Measurements from ENCODE around the gene EDIL3. TPM values are rescaled to one million over a fixed set of nuclear protein-coding genes. Genes with fewer than 3 reads are reported as not detected.

EDIL3 gene
- total and polyA plus RNA-seq, 9 of the 15 experiments (the other 6 are each of a cell fraction or from before 2014, with no cell fraction given) = 0.09 TPM; not detected in 8

DNA sequence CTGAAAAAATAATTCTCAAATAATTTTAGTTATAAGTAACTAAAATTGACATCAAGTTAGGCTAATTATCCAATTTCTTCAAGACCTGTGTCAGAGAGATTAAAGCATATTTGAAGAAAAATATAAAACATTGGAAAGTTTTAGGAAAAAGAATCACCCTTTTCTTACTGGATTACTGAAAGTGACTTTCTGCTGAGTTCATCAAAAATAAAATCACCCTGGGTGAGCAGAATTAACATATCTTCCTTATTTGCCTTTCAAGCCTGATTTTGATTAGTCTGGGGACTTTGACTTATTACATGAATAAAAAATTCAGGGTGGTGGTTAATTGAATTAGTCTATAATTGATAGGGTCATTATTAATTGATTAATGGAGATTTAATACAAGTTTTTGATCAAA, 411.8 kb downstream of the EDIL3 start:
- CTCF ChIA-PET (ENCODE audit: low intra/inter-chr PET ratio) = no interaction called here
- TF ChIP-seq, protein P1, sequence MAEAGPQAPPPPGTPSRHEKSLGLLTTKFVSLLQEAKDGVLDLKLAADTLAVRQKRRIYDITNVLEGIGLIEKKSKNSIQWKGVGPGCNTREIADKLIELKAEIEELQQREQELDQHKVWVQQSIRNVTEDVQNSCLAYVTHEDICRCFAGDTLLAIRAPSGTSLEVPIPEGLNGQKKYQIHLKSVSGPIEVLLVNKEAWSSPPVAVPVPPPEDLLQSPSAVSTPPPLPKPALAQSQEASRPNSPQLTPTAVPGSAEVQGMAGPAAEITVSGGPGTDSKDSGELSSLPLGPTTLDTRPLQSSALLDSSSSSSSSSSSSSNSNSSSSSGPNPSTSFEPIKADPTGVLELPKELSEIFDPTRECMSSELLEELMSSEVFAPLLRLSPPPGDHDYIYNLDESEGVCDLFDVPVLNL (CRISPR knock-in tag; IDR thresholded peaks at IDR 0.05; ENCODE audit: low read depth) = no peak
- TF ChIP-seq ZNF696 (CRISPR knock-in tag; conservative IDR thresholded peaks at IDR 0.05) (no peak), BRD9 (IDR thresholded peaks at IDR 0.05; ENCODE audit: low read depth, partially characterized antibody) (no peak), ARID2 (IDR thresholded peaks at IDR 0.05) (no peak), ZNF165 (CRISPR knock-in tag; IDR thresholded peaks at IDR 0.05; ENCODE audit: borderline replicate concordance) (no peak), ZNF316 (IDR thresholded peaks at IDR 0.05) (peak; percentile 7; the same call in 1 of the 2 replicates)
- TF ChIP-seq, protein P2, sequence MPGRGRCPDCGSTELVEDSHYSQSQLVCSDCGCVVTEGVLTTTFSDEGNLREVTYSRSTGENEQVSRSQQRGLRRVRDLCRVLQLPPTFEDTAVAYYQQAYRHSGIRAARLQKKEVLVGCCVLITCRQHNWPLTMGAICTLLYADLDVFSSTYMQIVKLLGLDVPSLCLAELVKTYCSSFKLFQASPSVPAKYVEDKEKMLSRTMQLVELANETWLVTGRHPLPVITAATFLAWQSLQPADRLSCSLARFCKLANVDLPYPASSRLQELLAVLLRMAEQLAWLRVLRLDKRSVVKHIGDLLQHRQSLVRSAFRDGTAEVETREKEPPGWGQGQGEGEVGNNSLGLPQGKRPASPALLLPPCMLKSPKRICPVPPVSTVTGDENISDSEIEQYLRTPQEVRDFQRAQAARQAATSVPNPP (IDR thresholded peaks at IDR 0.05; ENCODE audit: borderline replicate concordance, insufficient read depth, insufficient read length) = no peak
- TF ChIP-seq, protein P3, sequence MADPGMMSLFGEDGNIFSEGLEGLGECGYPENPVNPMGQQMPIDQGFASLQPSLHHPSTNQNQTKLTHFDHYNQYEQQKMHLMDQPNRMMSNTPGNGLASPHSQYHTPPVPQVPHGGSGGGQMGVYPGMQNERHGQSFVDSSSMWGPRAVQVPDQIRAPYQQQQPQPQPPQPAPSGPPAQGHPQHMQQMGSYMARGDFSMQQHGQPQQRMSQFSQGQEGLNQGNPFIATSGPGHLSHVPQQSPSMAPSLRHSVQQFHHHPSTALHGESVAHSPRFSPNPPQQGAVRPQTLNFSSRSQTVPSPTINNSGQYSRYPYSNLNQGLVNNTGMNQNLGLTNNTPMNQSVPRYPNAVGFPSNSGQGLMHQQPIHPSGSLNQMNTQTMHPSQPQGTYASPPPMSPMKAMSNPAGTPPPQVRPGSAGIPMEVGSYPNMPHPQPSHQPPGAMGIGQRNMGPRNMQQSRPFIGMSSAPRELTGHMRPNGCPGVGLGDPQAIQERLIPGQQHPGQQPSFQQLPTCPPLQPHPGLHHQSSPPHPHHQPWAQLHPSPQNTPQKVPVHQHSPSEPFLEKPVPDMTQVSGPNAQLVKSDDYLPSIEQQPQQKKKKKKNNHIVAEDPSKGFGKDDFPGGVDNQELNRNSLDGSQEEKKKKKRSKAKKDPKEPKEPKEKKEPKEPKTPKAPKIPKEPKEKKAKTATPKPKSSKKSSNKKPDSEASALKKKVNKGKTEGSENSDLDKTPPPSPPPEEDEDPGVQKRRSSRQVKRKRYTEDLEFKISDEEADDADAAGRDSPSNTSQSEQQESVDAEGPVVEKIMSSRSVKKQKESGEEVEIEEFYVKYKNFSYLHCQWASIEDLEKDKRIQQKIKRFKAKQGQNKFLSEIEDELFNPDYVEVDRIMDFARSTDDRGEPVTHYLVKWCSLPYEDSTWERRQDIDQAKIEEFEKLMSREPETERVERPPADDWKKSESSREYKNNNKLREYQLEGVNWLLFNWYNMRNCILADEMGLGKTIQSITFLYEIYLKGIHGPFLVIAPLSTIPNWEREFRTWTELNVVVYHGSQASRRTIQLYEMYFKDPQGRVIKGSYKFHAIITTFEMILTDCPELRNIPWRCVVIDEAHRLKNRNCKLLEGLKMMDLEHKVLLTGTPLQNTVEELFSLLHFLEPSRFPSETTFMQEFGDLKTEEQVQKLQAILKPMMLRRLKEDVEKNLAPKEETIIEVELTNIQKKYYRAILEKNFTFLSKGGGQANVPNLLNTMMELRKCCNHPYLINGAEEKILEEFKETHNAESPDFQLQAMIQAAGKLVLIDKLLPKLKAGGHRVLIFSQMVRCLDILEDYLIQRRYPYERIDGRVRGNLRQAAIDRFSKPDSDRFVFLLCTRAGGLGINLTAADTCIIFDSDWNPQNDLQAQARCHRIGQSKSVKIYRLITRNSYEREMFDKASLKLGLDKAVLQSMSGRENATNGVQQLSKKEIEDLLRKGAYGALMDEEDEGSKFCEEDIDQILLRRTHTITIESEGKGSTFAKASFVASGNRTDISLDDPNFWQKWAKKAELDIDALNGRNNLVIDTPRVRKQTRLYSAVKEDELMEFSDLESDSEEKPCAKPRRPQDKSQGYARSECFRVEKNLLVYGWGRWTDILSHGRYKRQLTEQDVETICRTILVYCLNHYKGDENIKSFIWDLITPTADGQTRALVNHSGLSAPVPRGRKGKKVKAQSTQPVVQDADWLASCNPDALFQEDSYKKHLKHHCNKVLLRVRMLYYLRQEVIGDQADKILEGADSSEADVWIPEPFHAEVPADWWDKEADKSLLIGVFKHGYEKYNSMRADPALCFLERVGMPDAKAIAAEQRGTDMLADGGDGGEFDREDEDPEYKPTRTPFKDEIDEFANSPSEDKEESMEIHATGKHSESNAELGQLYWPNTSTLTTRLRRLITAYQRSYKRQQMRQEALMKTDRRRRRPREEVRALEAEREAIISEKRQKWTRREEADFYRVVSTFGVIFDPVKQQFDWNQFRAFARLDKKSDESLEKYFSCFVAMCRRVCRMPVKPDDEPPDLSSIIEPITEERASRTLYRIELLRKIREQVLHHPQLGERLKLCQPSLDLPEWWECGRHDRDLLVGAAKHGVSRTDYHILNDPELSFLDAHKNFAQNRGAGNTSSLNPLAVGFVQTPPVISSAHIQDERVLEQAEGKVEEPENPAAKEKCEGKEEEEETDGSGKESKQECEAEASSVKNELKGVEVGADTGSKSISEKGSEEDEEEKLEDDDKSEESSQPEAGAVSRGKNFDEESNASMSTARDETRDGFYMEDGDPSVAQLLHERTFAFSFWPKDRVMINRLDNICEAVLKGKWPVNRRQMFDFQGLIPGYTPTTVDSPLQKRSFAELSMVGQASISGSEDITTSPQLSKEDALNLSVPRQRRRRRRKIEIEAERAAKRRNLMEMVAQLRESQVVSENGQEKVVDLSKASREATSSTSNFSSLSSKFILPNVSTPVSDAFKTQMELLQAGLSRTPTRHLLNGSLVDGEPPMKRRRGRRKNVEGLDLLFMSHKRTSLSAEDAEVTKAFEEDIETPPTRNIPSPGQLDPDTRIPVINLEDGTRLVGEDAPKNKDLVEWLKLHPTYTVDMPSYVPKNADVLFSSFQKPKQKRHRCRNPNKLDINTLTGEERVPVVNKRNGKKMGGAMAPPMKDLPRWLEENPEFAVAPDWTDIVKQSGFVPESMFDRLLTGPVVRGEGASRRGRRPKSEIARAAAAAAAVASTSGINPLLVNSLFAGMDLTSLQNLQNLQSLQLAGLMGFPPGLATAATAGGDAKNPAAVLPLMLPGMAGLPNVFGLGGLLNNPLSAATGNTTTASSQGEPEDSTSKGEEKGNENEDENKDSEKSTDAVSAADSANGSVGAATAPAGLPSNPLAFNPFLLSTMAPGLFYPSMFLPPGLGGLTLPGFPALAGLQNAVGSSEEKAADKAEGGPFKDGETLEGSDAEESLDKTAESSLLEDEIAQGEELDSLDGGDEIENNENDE (IDR thresholded peaks at IDR 0.05; ENCODE audit: low read depth, low read length) = no peak

More for the DNA sequence above, 411.8 kb downstream of the EDIL3 start:
- intact Hi-C loops (cut with micrococcal nuclease) (no loop called here), in situ Hi-C loops (cut with MboI) (no loop called here)
- no TSS peak for BruUV-seq (replicated peaks)
- Histone ChIP-seq H3K9me1 (ENCODE audit: control insufficient read depth, insufficient read depth, low read length) (no peaks in the 10 kb centered on the region), H3K27me3 (ENCODE audit: control insufficient read depth in 2 of 2, insufficient read depth in 2 of 2, low read length in 2 of 2) (no peaks in the 10 kb centered on the region), H3K4me1 (replicated peaks in 1 of 2; ENCODE audit: control insufficient read depth in 2 of 2, insufficient read depth in 2 of 2, low read length in 2 of 2) (no peaks in the 10 kb centered on the region), H3K27ac (ENCODE audit: extremely low read depth, low read depth, low read length) (no peak overlapping the region), H3K4me3 (no peak overlapping the region), H2AFZ (ENCODE audit: low read depth, low read length) (no peak overlapping the region), H4K20me1 (replicated peaks; ENCODE audit: control insufficient read depth, insufficient read depth, low read length) (no peaks in the 10 kb centered on the region), H3K36me3 (ENCODE audit: control insufficient read depth, insufficient read depth, low read length) (no peaks in the 10 kb centered on the region), H3K9me3 (replicated peaks; ENCODE audit: control insufficient read depth, insufficient read depth, low read depth, low read length) (no peaks in the 10 kb centered on the region), H3K4me2 (ENCODE audit: insufficient read depth, low read length) (no peak overlapping the region), H3K79me2 (ENCODE audit: control insufficient read depth, insufficient read depth, low read length) (no peaks in the 10 kb centered on the region), H3K9ac (ENCODE audit: insufficient read depth in 1 of 2, low read depth in 2 of 2, low read length in 2 of 2) (no peak overlapping the region)
- FAIRE-seq (no peak), DNase-seq (ENCODE audit: extremely low read depth in 1 of 4, low spot score in 3 of 4) (no peak), ATAC-seq (no peak)
- POLR2A ChIA-PET = no interaction called here

Measured in K562 (cell line).